HepG2 (cell line): ENCODE measurements around the gene TTLL13. TPM values are rescaled to one million over a fixed set of nuclear protein-coding genes. Genes with fewer than 3 reads are reported as not detected.
A peak's percentile ranks its signal among the peaks of the same experiment; 100 is the strongest.

Experiments
- AGO1 ChIP-seq: fragments of 200-400 bp; formaldehyde crosslinking; IDR thresholded peaks from 2 replicates; pipeline ENCODE4 v1.6.1; 2017; ENCODE audit warnings: mild to moderate bottlenecking, low read depth, low read length, moderate library complexity; ENCODE audit not compliant: poor library complexity, severe bottlenecking
- CREB1 ChIP-seq, 2 experiments: fragments of 450-650 bp in 1 of 2; IDR thresholded peaks; 2 replicates each; pipeline ENCODE4 v1.6.1; 2016 to 2017; ENCODE audit warnings: control low read depth in 1 of 2, mild to moderate bottlenecking in 1 of 2, missing compliant biosample characterization in 1 of 2, missing genetic modification characterization in 1 of 2
- HNRNPL ChIP-seq: fragments of 200-400 bp; formaldehyde crosslinking; IDR thresholded peaks from 2 replicates; pipeline ENCODE4 v1.6.1; 2017; ENCODE audit warnings: mild to moderate bottlenecking, low read depth, low read length
- KLF12 ChIP-seq: sonication (generic); formaldehyde crosslinking; IDR thresholded peaks from 2 replicates; pipeline ENCODE4 v1.4.0; 2020; ENCODE audit warnings: missing genetic modification reagents, borderline replicate concordance
- NR2C2 ChIP-seq: sonication (generic); formaldehyde crosslinking; IDR thresholded peaks from 2 replicates; pipeline ENCODE4 v1.4.0; 2020; ENCODE audit warnings: missing genetic modification reagents, mild to moderate bottlenecking, moderate library complexity, borderline replicate concordance
- PHB2 ChIP-seq: fragments of 450-650 bp; IDR thresholded peaks from 2 replicates; pipeline ENCODE4 v1.6.1; 2018; ENCODE audit not compliant: partially characterized antibody
- SATB2 ChIP-seq: sonication (generic); formaldehyde crosslinking; IDR thresholded peaks from 2 replicates; pipeline ENCODE4 v1.5.0; 2020; ENCODE audit warnings: missing genetic modification reagents
- SOX5 ChIP-seq: IDR thresholded peaks from 2 replicates; pipeline ENCODE4 v1.6.1; 2016; ENCODE audit warnings: borderline replicate concordance
- SP5 ChIP-seq: IDR thresholded peaks from 2 replicates; pipeline ENCODE4 v1.6.1; 2016; ENCODE audit warnings: low read depth, borderline replicate concordance
- ZBTB20 ChIP-seq: sonication (generic); formaldehyde crosslinking; IDR thresholded peaks from 2 replicates; pipeline ENCODE4 v1.8.1; 2023; ENCODE audit warnings: missing genetic modification reagents, low read depth, mild to moderate bottlenecking, borderline replicate concordance
- ZNF136 ChIP-seq: sonication (generic); formaldehyde crosslinking; IDR thresholded peaks from 2 replicates; pipeline ENCODE4 v1.8.1; 2022; ENCODE audit warnings: low read depth, mild to moderate bottlenecking, moderate library complexity, missing genetic modification reagents
- ZNF570 ChIP-seq: sonication (generic); formaldehyde crosslinking; IDR thresholded peaks from 2 replicates; pipeline ENCODE4 v1.4.0; 2020; ENCODE audit warnings: mild to moderate bottlenecking, missing genetic modification reagents, borderline replicate concordance
- ZNF772 ChIP-seq: sonication (generic); formaldehyde crosslinking; IDR thresholded peaks from 2 replicates; pipeline ENCODE4 v1.5.0; 2020; ENCODE audit warnings: mild to moderate bottlenecking, missing genetic modification reagents
- ZNF792 ChIP-seq: IDR thresholded peaks from 2 replicates; pipeline ENCODE4 v1.6.1; 2016
- polyA plus RNA-seq, 8 experiments: library from polyadenylated mRNA; depleted of rRNA in 3 of 8; stranded (reverse) in 7 of 8; unstranded in 1 of 8; fragments of >200 nt; fragmentation: Illumina TruSeq in 4 of 8; extraction: Trizol in 4 of 8; gene quantifications; 2 replicates each; pipeline versions ENCODE4 v1.2.1 to v1.2.3, GENCODE V29; 2011 to 2016; ENCODE audit warnings: low read depth in 4 of 8, missing spikeins in 1 of 8, mixed read lengths in 1 of 8; ENCODE audit not compliant: insufficient read depth in 1 of 8
- total RNA-seq, 5 experiments: library from RNA; depleted of rRNA; stranded (reverse); fragments of >200 nt; fragmentation: Illumina TruSeq; extraction: Trizol; gene quantifications; 2 replicates each; pipeline ENCODE4 v1.2.3, GENCODE V29; 2016; ENCODE audit warnings: low read depth in 1 of 5
- TF ChIP-seq, protein P1 (sequence below): sonication (generic); formaldehyde crosslinking; IDR thresholded peaks from 2 replicates; pipeline ENCODE4 v1.8.1; 2022; ENCODE audit warnings: mild to moderate bottlenecking, missing genetic modification reagents
- TF ChIP-seq, protein P2 (sequence below), 2 experiments: IDR thresholded peaks; 2 replicates each; pipeline ENCODE4 v1.6.1; 2011 to 2012; ENCODE audit warnings: low read length in 2 of 2, borderline replicate concordance in 1 of 2, low read depth in 1 of 2, mild to moderate bottlenecking in 1 of 2, moderate library complexity in 1 of 2
- TF ChIP-seq, protein P3 (sequence below): sonication (generic); formaldehyde crosslinking; conservative IDR thresholded peaks from 2 replicates; pipeline ENCODE4 v1.4.0; 2020; ENCODE audit warnings: missing genetic modification reagents
- TF ChIP-seq, protein P4 (sequence below): sonication (generic); formaldehyde crosslinking; IDR thresholded peaks from 2 replicates; pipeline ENCODE4 v1.4.0; 2020; ENCODE audit warnings: mild to moderate bottlenecking, missing genetic modification reagents

The TTLL13 gene
- total and polyA plus RNA-seq, 2 of the 13 experiments (the other 11 are each of a cell fraction or from before 2014, with no cell fraction given), result 0.07 to 0.29 TPM

DNA sequence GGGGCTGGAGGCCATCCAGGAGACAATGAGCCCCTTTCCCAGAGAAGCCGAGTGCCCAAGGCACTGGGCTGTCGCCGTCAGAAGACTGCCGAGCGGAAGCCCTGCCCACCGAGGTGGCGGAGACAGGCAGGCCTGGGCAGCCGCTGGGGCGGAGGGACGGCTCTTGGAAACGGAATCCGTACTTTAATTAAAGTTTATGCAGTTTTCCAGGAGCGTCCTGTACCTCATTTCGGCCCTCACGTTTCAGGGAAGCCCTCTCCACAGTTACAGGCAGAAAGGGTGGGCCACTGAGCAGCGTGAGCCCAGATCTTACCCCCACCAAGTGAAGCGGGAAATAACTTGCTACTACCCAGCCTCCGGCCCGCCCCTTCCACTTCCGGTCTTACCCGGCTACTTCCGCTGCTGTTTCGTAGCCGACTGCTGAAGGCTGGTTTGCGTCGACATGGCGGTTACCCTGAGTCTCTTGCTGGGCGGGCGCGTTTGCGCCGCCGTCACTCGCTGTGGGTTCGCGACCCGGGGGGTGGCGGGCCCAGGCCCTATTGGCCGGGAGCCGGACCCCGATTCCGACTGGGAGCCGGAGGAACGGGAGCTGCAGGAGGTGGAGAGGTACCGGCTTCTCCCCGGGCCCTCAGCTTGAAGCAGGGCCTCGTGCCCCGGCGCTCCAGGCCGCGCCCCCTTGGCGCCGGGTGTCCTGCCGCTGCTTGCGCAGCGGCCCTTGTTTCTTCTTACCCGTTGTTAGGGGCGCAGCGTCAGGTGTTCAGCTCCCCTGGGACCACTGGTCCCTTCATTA lies 16.1 kb downstream of the TTLL13 start, which contains the start of gene NGRN (continued):
- TF ChIP-seq SOX5 (0 out of 2 replicates have a peak, but pooled peaks have one; percentile 20), KLF12 (CRISPR knock-in tag) (peak; percentile 81), ZBTB20 (CRISPR knock-in tag) (peak; percentile 38; the same call in 1 of the 2 replicates), SATB2 (CRISPR knock-in tag) (0 out of 2 replicates have a peak, but pooled peaks have one; percentile 11), ZNF772 (CRISPR knock-in tag) (peak; percentile 56; the same call in 1 of the 2 replicates), PHB2 (no peak), HNRNPL (peak; percentile 83; the same call in 1 of the 2 replicates), SP5 (CRISPR knock-in tag) (peak; percentile 64), CREB1 (IDR thresholded peaks at IDR 0.05) (peak; percentile 47; the same call in 1 of the 2 replicates), CREB1 (CRISPR knock-in tag; IDR thresholded peaks at IDR 0.05) (no peak), ZNF792 (peak; percentile 68; the same call in 1 of the 2 replicates), NR2C2 (CRISPR knock-in tag) (peak; percentile 50), ZNF570 (CRISPR knock-in tag) (peak; percentile 70; the same call in 1 of the 2 replicates), AGO1 (peak; percentile 49), ZNF136 (CRISPR knock-in tag) (peak; percentile 98)
- TF ChIP-seq, protein P1, sequence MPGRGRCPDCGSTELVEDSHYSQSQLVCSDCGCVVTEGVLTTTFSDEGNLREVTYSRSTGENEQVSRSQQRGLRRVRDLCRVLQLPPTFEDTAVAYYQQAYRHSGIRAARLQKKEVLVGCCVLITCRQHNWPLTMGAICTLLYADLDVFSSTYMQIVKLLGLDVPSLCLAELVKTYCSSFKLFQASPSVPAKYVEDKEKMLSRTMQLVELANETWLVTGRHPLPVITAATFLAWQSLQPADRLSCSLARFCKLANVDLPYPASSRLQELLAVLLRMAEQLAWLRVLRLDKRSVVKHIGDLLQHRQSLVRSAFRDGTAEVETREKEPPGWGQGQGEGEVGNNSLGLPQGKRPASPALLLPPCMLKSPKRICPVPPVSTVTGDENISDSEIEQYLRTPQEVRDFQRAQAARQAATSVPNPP (CRISPR knock-in tag), result peak; percentile 83
- TF ChIP-seq, protein P2, sequence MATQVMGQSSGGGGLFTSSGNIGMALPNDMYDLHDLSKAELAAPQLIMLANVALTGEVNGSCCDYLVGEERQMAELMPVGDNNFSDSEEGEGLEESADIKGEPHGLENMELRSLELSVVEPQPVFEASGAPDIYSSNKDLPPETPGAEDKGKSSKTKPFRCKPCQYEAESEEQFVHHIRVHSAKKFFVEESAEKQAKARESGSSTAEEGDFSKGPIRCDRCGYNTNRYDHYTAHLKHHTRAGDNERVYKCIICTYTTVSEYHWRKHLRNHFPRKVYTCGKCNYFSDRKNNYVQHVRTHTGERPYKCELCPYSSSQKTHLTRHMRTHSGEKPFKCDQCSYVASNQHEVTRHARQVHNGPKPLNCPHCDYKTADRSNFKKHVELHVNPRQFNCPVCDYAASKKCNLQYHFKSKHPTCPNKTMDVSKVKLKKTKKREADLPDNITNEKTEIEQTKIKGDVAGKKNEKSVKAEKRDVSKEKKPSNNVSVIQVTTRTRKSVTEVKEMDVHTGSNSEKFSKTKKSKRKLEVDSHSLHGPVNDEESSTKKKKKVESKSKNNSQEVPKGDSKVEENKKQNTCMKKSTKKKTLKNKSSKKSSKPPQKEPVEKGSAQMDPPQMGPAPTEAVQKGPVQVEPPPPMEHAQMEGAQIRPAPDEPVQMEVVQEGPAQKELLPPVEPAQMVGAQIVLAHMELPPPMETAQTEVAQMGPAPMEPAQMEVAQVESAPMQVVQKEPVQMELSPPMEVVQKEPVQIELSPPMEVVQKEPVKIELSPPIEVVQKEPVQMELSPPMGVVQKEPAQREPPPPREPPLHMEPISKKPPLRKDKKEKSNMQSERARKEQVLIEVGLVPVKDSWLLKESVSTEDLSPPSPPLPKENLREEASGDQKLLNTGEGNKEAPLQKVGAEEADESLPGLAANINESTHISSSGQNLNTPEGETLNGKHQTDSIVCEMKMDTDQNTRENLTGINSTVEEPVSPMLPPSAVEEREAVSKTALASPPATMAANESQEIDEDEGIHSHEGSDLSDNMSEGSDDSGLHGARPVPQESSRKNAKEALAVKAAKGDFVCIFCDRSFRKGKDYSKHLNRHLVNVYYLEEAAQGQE (IDR thresholded peaks at IDR 0.05; ENCODE audit: borderline replicate concordance in 1 of 2, low read depth in 1 of 2, low read length in 2 of 2), result peak in 1 of 2 experiments; percentile 48; a peak in 1 of 4 replicates
- TF ChIP-seq, protein P3, sequence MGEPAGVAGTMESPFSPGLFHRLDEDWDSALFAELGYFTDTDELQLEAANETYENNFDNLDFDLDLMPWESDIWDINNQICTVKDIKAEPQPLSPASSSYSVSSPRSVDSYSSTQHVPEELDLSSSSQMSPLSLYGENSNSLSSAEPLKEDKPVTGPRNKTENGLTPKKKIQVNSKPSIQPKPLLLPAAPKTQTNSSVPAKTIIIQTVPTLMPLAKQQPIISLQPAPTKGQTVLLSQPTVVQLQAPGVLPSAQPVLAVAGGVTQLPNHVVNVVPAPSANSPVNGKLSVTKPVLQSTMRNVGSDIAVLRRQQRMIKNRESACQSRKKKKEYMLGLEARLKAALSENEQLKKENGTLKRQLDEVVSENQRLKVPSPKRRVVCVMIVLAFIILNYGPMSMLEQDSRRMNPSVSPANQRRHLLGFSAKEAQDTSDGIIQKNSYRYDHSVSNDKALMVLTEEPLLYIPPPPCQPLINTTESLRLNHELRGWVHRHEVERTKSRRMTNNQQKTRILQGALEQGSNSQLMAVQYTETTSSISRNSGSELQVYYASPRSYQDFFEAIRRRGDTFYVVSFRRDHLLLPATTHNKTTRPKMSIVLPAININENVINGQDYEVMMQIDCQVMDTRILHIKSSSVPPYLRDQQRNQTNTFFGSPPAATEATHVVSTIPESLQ (CRISPR knock-in tag), result peak; percentile 94; the same call in 1 of the 2 replicates
- TF ChIP-seq, protein P4, sequence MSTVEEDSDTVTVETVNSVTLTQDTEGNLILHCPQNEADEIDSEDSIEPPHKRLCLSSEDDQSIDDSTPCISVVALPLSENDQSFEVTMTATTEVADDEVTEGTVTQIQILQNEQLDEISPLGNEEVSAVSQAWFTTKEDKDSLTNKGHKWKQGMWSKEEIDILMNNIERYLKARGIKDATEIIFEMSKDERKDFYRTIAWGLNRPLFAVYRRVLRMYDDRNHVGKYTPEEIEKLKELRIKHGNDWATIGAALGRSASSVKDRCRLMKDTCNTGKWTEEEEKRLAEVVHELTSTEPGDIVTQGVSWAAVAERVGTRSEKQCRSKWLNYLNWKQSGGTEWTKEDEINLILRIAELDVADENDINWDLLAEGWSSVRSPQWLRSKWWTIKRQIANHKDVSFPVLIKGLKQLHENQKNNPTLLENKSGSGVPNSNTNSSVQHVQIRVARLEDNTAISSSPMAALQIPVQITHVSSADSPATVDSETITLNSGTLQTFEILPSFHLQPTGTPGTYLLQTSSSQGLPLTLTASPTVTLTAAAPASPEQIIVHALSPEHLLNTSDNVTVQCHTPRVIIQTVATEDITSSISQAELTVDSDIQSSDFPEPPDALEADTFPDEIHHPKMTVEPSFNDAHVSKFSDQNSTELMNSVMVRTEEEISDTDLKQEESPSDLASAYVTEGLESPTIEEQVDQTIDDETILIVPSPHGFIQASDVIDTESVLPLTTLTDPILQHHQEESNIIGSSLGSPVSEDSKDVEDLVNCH (CRISPR knock-in tag), result 0 out of 2 replicates have a peak, but pooled peaks have one; percentile 37
